Esophagus muscularis mucosa (tissue), 4 donors: ENCODE data around the gene TMEM141. TPM values are rescaled to one million over a fixed set of nuclear protein-coding genes. Genes with fewer than 3 reads are reported as not detected.
"Not testable (repeated sequence)": the region's sequence is repeated elsewhere in the genome, so short reads cannot be mapped to it uniquely, and the experiment has no call there.

ENCODE experiments used
- DNase-seq: peaks from one replicate; pipeline ENCODE4 v3.0.0-alpha.2; 2017; ENCODE audit errors: extremely low spot score
- H3K27ac ChIP-seq, 4 donors: fragments of 200-600 bp; sonication (generic); replicated peaks in 1 of 4; 1 replicate in 3 of 4; 2 replicates in 1 of 4; pipeline ENCODE4 v1.5.1; 2016 to 2019; ENCODE audit warnings: mild to moderate bottlenecking in 1 of 4
- H3K27me3 ChIP-seq, 4 donors: fragments of 200-600 bp; sonication (generic); one replicate each; pipeline versions ENCODE4 v1.5.1 to v1.6.0; 2016 to 2019
- H3K36me3 ChIP-seq, 4 donors: fragments of 200-600 bp; sonication (generic); one replicate each; pipeline ENCODE4 v1.5.1; 2016 to 2019
- H3K4me1 ChIP-seq, 4 donors: fragments of 200-600 bp; sonication (generic); one replicate each; pipeline ENCODE4 v1.5.1; 2016 to 2019
- H3K4me3 ChIP-seq, 4 donors: fragments of 200-600 bp; sonication (generic); 1 replicate in 2 of 4; 2 replicates in 2 of 4; pipeline ENCODE4 v1.5.1; 2016 to 2019; ENCODE audit warnings: mild to moderate bottlenecking in 4 of 4, moderate library complexity in 1 of 4
- H3K9me3 ChIP-seq, 4 donors: fragments of 200-600 bp; sonication (generic); 1 replicate in 3 of 4; 2 replicates in 1 of 4; pipeline ENCODE4 v1.5.1; 2016 to 2019
- CTCF ChIP-seq, 3 experiments: fragments of 200-600 bp in 2 of 3; fragments of 450-650 bp in 1 of 3; sonication (generic) in 2 of 3; IDR thresholded peaks; one replicate each; pipeline ENCODE4 v1.5.1; 2017 to 2019; ENCODE audit warnings: antibody characterized with exemption in 3 of 3, mild to moderate bottlenecking in 2 of 3, moderate library complexity in 1 of 3
- EP300 ChIP-seq: sonication (generic); formaldehyde crosslinking; IDR thresholded peaks from one replicate; pipeline ENCODE4 v1.6.1; 2017; ENCODE audit warnings: antibody characterized with exemption
- POLR2A ChIP-seq: fragments of 450-650 bp; IDR thresholded peaks from one replicate; pipeline ENCODE4 v1.6.1; 2017; ENCODE audit warnings: antibody characterized with exemption, moderate library complexity, mild to moderate bottlenecking, low read depth
- POLR2AphosphoS5 ChIP-seq, 2 donors: sonication (generic); formaldehyde crosslinking; IDR thresholded peaks; one replicate each; pipeline ENCODE4 v1.6.1; 2017; ENCODE audit warnings: antibody characterized with exemption in 2 of 2
- WGBS: methylation state at CpG from one replicate; pipeline ENCODE4 v1.1.5; 2018; 5-methylcytosine and 5-hydroxymethylcytosine counted together
- intact Hi-C: fragments of 100-400 bp; cut with DNase I; formaldehyde crosslinking; loops from one replicate; pipeline ENCODE4 v1.15.1; 2023
- total RNA-seq, 4 donors: library from RNA; depleted of rRNA; stranded (reverse); fragments of >200 nt; gene quantifications; one replicate each; pipeline versions ENCODE4 v1.1.0 to v1.2.1, GENCODE V29; 2016

Gene TMEM141
- total RNA-seq, 4 donors from 2014 or later: 27.9 to 48.7 (median 31.5) TPM

- Histone ChIP-seq H3K36me3 (peaks cover 29 to 92% (median 80%) of the 10 kb centered on the region in 4 donors), H3K27me3 (no peaks in the 10 kb centered on the region), H3K9me3 (no peaks in the 10 kb centered on the region), H3K4me3 (no peak overlapping the region), H3K27ac (no peak overlapping the region), H3K4me1 (peaks cover 0 to 1% (median under 1%) of the 10 kb centered on the region in 4 donors)
- no peak for DNase-seq
- WGBS: 89% methylated on average over 29 of the region's 36 CpGs
- TF ChIP-seq EP300 (no peak), POLR2AphosphoS5 (IDR thresholded peaks at IDR 0.05) (no peak), POLR2A (no peak), CTCF (IDR thresholded peaks at IDR 0.05) (no peak)
- intact Hi-C loops: no loop called here
These were observed 44.2 kb downstream of the TMEM141 start for GRCh38 chr9:136835162-136835931.

GRCh38 chr9:136835932-136836904, 45.1 kb downstream of the TMEM141 start:
- Histone ChIP-seq H3K9me3 (no peaks in the 10 kb centered on the region), H3K27ac (no peak overlapping the region), H3K4me1 (peaks cover 1 to 10% (median 8%) of the 10 kb centered on the region in 4 donors), H3K27me3 (no peaks in the 10 kb centered on the region), H3K4me3 (no peak overlapping the region), H3K36me3 (peaks cover 24 to 92% (median 78%) of the 10 kb centered on the region in 4 donors)
- WGBS: 98% methylated on average over 12 of the region's 21 CpGs
- TF ChIP-seq POLR2A: no peak
- TF ChIP-seq POLR2AphosphoS5 (IDR thresholded peaks at IDR 0.05): no peak
- no peak for TF ChIP-seq CTCF (IDR thresholded peaks at IDR 0.05)
- intact Hi-C loops: no loop called here
- DNase-seq: no peak

- H3K9me3 ChIP-seq: no peaks in the 10 kb centered on the region
- peaks cover 14 to 83% (median 67%) of the 10 kb centered on the region in 4 donors for H3K36me3 ChIP-seq
- 91% methylated on average over 20 of the region's 27 CpGs for WGBS
- DNase-seq: no peak
- no peak overlapping the region for H3K27ac ChIP-seq
- no peak overlapping the region for H3K4me3 ChIP-seq
- TF ChIP-seq POLR2A (no peak), EP300 (no peak), POLR2AphosphoS5 (IDR thresholded peaks at IDR 0.05) (no peak), CTCF (IDR thresholded peaks at IDR 0.05) (no peak)
- peaks cover 12 to 21% (median 19%) of the 10 kb centered on the region in 4 donors for H3K4me1 ChIP-seq
- intact Hi-C loops: no loop called here
- H3K27me3 ChIP-seq: no peaks in the 10 kb centered on the region
These were observed 46.2 kb downstream of the TMEM141 start for GRCh38 chr9:136837146-136837855.

GRCh38 chr9:136837856-136838277, 46.7 kb downstream of the TMEM141 start:
- intact Hi-C loops, H3K9me3 ChIP-seq, DNase-seq, H3K4me3 ChIP-seq, H3K27me3 ChIP-seq, H3K27ac ChIP-seq: not testable (repeated sequence)
- Histone ChIP-seq H3K4me1 (peaks cover 18 to 27% (median 25%) of the 10 kb centered on the region in 4 donors), H3K36me3 (peaks cover 8 to 77% (median 61%) of the 10 kb centered on the region in 4 donors)
- WGBS: 89% methylated on average over 11 of the region's 15 CpGs
